ENCODE data around the gene GGA1.

The GGA1 gene

DNA sequence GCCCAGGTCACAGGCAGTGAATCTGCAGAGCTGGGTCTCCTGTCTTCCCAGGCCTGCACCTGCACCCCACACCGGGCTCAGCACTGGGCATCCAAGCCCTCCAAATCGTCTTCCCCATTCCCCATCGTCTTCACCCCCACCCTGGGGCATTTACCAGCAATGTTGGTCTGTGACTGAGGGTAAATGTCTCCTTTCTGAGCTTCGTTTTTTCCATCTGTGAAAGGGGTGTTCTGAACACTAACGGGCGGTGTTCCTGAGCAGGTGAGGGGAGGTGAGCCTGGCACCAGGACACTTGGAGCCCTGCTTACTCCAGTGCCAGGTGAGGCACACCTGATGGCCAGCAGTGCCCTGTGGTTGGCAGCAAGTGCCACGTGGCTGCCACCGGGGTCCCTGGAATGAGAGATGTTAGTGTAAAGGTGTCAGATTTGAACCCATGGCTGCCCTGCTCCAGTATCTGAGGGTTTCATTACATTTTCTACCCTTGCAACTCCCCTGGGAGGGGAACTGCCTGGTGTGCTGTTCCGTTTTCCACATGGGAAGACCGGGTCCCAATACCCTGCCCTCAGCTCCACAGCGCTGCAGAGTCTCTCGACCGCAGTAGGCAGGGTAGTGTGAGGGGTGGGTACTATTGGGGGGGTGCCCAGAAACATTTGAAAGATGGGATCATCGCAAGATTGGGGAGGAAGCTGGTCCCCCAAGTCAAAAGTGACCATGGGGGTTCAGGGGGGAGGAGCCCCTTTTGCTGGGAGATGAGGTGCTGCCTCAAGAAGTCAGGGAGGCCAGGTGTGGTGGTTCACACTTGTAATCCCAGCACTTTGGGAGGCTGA, 46.4 kb upstream of the GGA1 start:
- H3K4me3 ChIP-seq (ENCODE audit: low read depth, low read length), result peak overlapping the region; percentile 85

DNA sequence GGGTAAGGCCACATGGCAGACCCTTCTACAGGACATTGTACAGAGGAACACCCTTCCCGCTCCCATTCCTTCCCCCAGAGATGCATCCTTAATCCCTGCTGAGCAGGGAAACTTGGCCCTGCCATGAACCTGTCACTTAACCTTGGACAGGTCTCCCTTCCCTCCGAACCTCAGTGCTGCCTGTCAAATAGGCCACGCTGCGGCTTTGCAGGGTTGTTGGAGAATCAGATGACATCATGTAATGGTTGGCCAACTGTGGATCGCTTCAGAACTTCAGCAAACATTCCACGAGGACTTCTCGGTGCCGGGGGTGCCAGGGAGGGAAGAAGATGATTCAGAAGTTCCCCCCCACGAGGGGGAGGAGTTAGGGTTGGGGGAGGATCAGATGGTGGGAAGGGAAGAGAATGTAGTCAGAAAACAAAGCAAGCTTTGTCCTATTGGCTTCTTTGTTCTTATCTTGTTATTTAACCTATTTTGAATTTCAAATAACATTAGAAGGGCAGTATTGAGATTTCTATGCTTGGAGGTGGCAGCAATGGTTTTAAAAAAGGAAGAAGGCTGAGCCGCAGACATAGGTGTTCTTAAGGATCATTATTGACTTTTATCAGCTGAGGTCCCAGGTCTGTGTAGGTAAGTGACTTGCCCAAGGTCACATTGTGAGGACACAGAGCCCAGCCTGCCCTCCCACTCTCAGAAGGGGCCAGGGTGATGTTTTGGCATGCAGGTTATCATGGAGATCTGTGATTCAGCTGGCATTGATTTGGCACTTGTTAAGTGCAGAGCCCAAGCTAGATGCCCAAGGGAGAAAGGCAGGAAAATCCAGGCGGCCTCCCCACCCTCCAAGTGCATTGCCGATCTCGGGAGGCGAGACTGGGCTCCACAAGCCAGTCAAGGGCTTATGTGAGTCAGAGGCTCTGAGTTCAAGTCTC, 45.2 kb upstream of the GGA1 start:
- TF ChIP-seq, protein P1, sequence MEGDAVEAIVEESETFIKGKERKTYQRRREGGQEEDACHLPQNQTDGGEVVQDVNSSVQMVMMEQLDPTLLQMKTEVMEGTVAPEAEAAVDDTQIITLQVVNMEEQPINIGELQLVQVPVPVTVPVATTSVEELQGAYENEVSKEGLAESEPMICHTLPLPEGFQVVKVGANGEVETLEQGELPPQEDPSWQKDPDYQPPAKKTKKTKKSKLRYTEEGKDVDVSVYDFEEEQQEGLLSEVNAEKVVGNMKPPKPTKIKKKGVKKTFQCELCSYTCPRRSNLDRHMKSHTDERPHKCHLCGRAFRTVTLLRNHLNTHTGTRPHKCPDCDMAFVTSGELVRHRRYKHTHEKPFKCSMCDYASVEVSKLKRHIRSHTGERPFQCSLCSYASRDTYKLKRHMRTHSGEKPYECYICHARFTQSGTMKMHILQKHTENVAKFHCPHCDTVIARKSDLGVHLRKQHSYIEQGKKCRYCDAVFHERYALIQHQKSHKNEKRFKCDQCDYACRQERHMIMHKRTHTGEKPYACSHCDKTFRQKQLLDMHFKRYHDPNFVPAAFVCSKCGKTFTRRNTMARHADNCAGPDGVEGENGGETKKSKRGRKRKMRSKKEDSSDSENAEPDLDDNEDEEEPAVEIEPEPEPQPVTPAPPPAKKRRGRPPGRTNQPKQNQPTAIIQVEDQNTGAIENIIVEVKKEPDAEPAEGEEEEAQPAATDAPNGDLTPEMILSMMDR (conservative IDR thresholded peaks at IDR 0.05; ENCODE audit: low read depth, low read length), result no peak
- DNase-seq (ENCODE audit: low read depth), result peak; percentile 98
- peak overlapping the region; percentile 38 for H3K4me3 ChIP-seq (ENCODE audit: low read depth, low read length)

More for the DNA sequence above, 46.4 kb upstream of the GGA1 start:
- TF ChIP-seq, protein P1 (conservative IDR thresholded peaks at IDR 0.05; ENCODE audit: low read depth, low read length), result no peak
- no peak for DNase-seq (ENCODE audit: low read depth)

DNA sequence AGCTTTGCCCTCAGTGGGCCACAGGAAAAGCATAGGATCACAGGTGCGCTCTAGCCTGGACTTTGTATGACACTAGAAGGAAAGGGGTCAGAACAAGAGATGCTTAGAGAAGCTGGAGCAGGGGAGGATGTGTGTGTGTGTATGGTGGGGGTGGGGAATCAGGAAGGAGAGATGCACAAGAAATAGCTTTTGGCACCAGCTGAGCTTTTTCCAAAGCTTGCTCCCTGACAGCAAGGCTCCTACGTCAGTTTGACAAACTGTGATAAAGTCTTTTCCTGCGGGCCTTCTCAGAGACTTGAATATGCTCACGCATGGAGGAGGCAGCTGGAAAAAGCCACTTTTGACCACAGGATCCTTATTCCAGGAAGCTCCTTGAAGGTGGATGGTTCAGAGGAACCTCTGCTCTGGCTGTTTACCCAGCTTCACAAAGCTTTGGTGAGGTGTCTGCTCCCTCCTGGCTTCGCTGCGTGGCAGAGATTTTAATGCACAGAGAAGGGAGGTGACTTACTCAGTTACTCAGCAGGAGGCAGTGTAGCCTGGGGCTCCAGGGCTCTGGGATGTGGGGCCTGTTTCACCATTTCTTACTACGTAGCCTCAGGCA, 44.4 kb upstream of the GGA1 start:
- DNase-seq (ENCODE audit: low read depth), result peak; percentile 69
- TF ChIP-seq, protein P1 (conservative IDR thresholded peaks at IDR 0.05; ENCODE audit: low read depth, low read length), result peak; percentile 45
- peak overlapping the region; percentile 38 for H3K4me3 ChIP-seq (ENCODE audit: low read depth, low read length)

DNA sequence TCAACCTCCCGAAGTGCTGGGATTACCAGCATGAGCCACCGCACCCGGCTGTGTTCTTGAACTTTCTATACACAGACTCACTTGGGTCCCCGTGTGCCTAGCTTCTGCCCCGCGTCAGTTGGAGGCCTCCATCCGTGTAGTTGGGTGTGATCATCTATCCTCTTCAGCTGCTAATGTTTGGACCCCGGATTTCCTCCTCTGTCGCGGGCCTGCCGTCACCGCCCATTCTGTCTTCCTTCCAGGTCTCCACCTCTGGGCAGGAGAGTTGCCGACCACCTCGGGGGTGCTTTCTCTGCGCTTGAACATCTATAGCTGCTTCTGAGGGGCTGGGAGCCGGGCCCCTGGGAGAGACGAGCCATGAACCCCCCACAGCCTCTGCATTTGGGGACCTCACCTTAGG, 42.8 kb upstream of the GGA1 start:
- H3K4me3 ChIP-seq (ENCODE audit: low read depth, low read length), result no peak overlapping the region
- TF ChIP-seq, protein P1 (conservative IDR thresholded peaks at IDR 0.05; ENCODE audit: low read depth, low read length), result no peak
- no peak for DNase-seq (ENCODE audit: low read depth)

DNA sequence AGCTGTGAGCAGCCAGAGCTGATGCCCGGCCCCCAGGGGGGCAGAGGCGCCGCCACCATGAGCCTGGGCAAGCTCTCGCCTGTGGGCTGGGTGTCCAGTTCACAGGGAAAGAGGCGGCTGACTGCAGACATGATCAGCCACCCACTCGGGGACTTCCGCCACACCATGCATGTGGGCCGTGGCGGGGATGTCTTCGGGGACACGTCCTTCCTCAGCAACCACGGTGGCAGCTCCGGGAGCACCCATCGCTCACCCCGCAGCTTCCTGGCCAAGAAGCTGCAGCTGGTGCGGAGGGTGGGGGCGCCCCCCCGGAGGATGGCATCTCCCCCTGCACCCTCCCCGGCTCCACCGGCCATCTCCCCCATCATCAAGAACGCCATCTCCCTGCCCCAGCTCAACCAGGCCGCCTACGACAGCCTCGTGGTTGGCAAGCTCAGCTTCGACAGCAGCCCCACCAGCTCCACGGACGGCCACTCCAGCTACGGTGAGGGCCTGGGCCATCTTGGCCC, 42.3 kb upstream of the GGA1 start:
- no peak for DNase-seq (ENCODE audit: low read depth)
- H3K4me3 ChIP-seq (ENCODE audit: low read depth, low read length), result no peak overlapping the region
- TF ChIP-seq, protein P1 (conservative IDR thresholded peaks at IDR 0.05; ENCODE audit: low read depth, low read length), result no peak

DNA sequence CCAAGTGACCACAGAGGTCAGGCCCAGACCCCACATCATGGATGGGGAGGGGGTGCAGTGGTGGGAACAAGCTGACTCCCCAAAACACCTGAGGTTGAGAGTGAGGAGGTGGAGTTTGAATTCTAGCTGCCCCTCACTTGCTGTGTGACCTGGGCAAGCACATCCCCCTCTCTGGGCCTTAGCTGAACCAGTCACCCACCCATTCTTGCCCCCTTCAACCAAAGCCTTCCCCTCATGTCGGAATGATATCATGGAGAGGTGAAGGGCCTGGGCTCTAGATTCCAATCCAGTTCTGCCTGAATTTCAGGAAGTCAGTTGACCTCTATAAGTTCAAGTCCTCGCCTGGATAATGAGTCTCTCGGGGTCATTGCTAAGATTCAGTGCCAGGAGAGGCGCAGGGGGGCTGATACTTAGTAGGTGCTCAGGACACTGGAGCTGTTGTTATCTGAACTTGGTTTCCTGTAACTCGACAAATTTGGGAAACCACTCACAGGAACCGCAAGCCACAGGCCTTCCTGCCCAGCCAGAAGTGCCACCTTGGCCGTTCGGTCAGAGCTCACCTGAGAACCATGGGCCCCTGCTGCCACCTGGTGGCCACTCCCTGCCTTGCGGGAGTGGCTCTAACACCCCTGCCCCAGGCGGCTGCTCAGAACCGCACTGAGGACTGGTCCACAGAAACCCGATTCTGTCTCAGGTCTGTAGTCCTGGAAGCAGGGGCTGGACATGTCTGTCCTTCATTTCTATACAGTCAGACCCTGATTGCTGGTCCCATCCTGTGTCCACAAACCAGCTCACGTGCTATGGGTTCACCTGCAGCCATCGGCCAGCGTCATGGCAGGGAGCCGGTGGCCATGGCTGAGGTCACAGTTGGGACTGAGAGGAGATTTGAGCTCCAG, 41.5 kb upstream of the GGA1 start:
- TF ChIP-seq, protein P1 (conservative IDR thresholded peaks at IDR 0.05; ENCODE audit: low read depth, low read length), result peak; percentile 90
- peak; percentile 72 for DNase-seq (ENCODE audit: low read depth)
- no peak overlapping the region for H3K4me3 ChIP-seq (ENCODE audit: low read depth, low read length)

Data from choroid plexus epithelial cell (primary cell).